ENCODE results near the gene ATP6V1F.

Gene ATP6V1F

GRCh38 chr7:128884561-128885369 is 22.1 kb downstream of the ATP6V1F start:
- DNase-seq, result no peak

GRCh38 chr7:128885370-128886187 is 22.9 kb downstream of the ATP6V1F start:
- no peak for DNase-seq

DNA sequence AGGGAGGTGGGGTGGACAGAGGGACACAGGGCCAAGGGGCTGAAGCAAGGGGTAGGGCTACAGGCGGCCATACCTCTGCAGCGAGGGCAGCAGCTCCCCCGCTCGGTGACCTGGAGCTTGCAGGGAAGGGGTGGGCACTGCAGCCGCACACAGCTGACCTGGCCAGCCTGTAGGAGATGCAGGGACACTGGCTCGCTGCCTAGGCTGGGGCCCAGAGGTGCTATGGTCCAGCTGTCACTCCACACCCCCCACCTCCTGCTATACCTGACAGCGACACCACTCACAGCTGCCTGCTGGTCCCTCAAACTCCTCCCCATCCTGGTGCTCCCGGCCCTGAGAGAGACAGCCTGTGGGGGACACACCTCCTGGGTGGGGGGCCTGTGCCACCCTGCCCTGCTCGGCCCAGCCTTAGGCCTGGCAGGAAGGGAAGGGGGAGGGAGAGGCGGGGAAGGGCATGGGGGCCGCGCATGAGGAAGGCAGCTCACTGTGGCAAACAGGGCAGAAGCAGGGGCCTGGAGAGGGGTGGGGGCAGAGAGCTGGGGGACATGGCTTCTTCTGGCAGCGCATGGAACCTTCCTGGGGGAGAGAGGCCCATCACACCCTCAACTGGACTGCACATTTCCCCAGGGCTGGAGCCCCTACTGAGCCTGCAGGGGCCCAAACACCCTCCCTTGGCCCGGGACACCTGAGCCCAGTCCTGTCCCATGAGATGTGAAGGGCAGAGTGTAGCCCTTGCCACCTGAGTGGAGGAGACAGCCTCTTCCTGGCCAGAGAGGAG is 23.9 kb downstream of the ATP6V1F start:
- DNase-seq, result no peak

- no peak for DNase-seq
These were observed 24.7 kb downstream of the ATP6V1F start for GRCh38 chr7:128887169-128888038.

GRCh38 chr7:128888039-128888755 is 25.5 kb downstream of the ATP6V1F start:
- DNase-seq, result no peak

DNA sequence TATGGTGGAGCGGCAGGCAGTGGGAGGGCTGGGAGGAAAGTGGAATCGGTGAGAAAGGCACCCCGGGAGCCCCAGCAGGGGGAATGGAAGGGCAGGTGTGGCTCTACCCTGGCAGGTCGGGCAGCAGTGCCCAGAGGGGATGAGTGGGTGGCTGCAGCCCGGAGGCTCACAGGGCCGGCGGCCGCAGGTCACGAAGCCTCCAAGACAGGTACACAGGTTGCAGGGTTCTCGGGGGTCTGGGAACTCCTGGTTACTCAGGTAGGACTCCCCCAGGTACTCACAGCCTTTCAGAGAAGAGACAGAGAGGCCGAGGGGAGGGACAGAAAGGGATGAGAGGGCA is 26.1 kb downstream of the ATP6V1F start:
- DNase-seq, result no peak

DNA sequence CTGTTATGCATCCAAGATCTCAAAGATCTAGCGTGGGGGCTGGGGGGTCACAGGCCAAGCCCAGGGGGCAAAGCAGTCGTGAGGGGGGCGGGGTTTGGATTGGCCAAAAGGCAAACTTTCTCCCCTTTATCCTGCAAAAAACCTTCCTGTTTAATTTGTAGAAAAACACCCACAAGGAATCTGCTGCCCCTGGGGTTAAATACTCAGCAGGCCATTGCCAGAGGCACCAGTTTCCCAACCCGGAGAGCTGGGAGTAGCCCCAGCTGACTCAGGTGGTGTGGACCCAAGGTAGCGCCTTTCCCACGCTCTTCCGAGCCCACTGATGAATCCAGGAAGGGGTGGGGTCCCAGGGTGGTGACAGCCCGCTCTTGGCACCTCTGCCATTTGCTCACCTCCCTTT is 26.5 kb downstream of the ATP6V1F start:
- DNase-seq, result no peak

GRCh38 chr7:128890306-128891109 is 27.9 kb downstream of the ATP6V1F start:
- DNase-seq, result no peak

- DNase-seq, result no peak
These were observed 28.7 kb downstream of the ATP6V1F start for GRCh38 chr7:128891110-128891941.

DNA sequence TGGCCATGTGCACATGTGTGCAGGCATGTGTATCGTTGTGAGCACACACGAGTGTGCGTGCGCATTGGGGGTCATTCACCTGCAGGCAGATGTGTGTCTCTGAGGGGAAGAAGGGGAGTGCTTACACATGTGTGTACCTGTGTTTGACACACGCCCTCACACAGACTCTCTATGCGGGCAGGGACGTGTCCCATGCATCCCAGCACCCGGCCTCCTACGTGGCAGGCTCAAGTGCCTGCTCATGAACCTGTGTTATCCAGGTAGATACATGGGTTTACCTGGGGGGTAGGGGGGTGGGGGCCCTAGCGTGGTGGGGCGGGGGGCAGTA is 29.2 kb downstream of the ATP6V1F start:
- no peak for DNase-seq

DNA sequence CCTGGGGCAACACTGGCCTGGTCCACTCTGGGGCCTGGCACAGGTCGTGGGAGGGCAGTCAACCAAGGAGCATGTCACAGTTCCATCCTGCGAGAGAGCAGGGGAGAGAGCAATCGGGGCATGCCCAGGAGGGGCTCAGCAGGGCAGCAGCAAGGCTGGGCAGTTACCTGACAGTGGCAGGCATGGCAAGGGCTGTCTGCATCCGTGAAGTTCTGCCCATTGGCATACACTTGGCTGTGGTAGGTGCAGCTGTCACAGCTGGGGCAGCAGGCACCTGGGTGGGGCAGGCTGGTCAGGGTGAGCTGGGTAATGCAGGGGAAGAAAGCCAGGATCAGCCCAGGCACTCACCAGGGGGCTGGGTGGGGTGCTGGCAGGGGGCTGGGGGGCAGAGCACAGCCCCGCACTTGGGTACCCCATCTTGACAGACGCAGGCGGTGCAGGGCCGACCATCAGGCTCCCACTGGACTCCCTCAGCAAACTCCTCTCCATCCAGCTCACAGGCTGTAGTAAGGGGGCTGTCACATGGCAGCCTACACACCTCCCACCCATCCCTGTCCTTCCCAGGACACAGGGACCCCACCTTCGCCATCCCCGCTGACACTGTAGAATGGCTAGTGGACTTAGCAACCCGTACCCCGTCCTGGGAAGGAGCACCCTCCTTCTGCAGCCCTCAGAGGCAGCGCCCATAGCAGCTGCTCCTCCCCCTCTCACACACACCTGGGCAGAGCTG is 30.0 kb downstream of the ATP6V1F start:
- DNase-seq, result no peak

- no peak for DNase-seq
These were observed 30.8 kb downstream of the ATP6V1F start for GRCh38 chr7:128893251-128894100.

DNA sequence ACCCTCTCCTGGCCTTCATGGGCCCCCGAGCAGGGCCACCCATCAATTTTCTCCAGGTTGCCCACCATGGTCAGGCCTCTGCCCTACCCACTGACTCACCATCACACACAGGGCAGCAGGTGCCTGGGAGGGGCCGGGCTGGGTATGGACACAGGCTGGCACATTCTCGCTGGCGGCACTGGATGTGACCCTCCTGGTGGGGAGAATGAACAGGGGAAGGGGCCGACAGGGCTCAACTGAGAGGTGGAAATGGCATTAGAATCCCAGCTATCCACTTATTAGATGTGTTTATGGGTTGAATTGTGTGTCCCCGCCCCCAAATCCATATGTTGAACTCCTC is 31.4 kb downstream of the ATP6V1F start:
- no peak for DNase-seq

DNA sequence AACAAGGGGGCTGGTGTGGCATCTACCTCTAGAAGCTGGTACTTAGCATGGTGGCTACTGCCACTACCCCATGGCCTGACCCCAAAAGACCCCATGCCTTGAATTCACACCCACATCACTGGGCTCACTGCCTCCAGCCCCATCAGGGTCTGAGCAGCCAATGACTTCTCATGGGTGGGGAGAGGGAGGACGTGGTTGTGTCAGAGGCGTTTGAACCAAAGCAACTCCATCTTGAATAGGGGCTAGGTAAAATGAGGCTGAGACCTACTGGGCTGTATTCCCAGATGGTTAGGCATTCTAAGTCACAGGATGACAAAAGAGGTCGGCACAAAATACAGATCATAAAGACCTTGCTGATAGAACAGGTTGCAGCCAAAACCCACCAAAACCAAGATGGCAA is 32.7 kb downstream of the ATP6V1F start:
- DNase-seq, result no peak

GRCh38 chr7:128899392-128899791 is 36.7 kb downstream of the ATP6V1F start:
- DNase-seq, result no peak

- DNase-seq, result no peak
These were observed 37.6 kb downstream of the ATP6V1F start for GRCh38 chr7:128900237-128900636.

GRCh38 chr7:128902761-128903585 is 40.3 kb downstream of the ATP6V1F start:
- DNase-seq, result no peak
